ENCODE data around the gene OR8U1. TPM values are rescaled to one million over a fixed set of nuclear protein-coding genes. Genes with fewer than 3 reads are reported as not detected.

Gene OR8U1
- total and polyA plus RNA-seq, 11 donors: not detected

Other genes starting within 250 kb of the OR8U1 start
- gene OR8J3, start 235.4 kb upstream of the OR8U1 start, total RNA-seq: not detected
- not detected for gene OR8J3, start 235.4 kb upstream of the OR8U1 start, polyA plus RNA-seq
- gene OR8K5, start 215.3 kb upstream of the OR8U1 start, total RNA-seq: not detected
- not detected for gene OR8K5, start 215.3 kb upstream of the OR8U1 start, polyA plus RNA-seq
- gene OR5J2, start 199.0 kb upstream of the OR8U1 start, total RNA-seq: not detected
- not detected for gene OR5J2, start 199.0 kb upstream of the OR8U1 start, polyA plus RNA-seq
- not detected for gene OR5T2, start 141.4 kb upstream of the OR8U1 start, total RNA-seq
- not detected for gene OR5T2, start 141.4 kb upstream of the OR8U1 start, polyA plus RNA-seq
- not detected for gene OR5T3, start 123.4 kb upstream of the OR8U1 start, total RNA-seq
- not detected for gene OR5T3, start 123.4 kb upstream of the OR8U1 start, polyA plus RNA-seq
- gene OR5T1, start 101.5 kb upstream of the OR8U1 start, total RNA-seq: not detected
- gene OR5T1, start 101.5 kb upstream of the OR8U1 start, polyA plus RNA-seq: not detected
- gene OR8H1, start 83.4 kb upstream of the OR8U1 start, total RNA-seq: not detected
- gene OR8H1, start 83.4 kb upstream of the OR8U1 start, polyA plus RNA-seq: not detected
- gene OR8K3, start 60.5 kb upstream of the OR8U1 start, total RNA-seq: not detected
- not detected for gene OR8K3, start 60.5 kb upstream of the OR8U1 start, polyA plus RNA-seq
- not detected for gene OR8K1, start 29.6 kb upstream of the OR8U1 start, total RNA-seq
- not detected for gene OR8K1, start 29.6 kb upstream of the OR8U1 start, polyA plus RNA-seq
- gene OR8J1, start 21.3 kb upstream of the OR8U1 start, total RNA-seq: not detected
- not detected for gene OR8J1, start 21.3 kb upstream of the OR8U1 start, polyA plus RNA-seq
- gene OR5AL1, start 37.1 kb downstream of the OR8U1 start, total RNA-seq: not detected
- not detected for gene OR5AL1, start 37.1 kb downstream of the OR8U1 start, polyA plus RNA-seq
- not detected for gene OR5M3, start 97.7 kb downstream of the OR8U1 start, total RNA-seq
- gene OR5M3, start 97.7 kb downstream of the OR8U1 start, polyA plus RNA-seq: not detected
- gene OR5M8, start 115.7 kb downstream of the OR8U1 start, total RNA-seq: not detected
- not detected for gene OR5M8, start 115.7 kb downstream of the OR8U1 start, polyA plus RNA-seq
- not detected for gene OR5M11, start 167.6 kb downstream of the OR8U1 start, total RNA-seq
- not detected for gene OR5M11, start 167.6 kb downstream of the OR8U1 start, polyA plus RNA-seq
- gene OR5M10, start 202.1 kb downstream of the OR8U1 start, total RNA-seq: not detected
- not detected for gene OR5M10, start 202.1 kb downstream of the OR8U1 start, polyA plus RNA-seq
- not detected for gene OR5M1, start 239.2 kb downstream of the OR8U1 start, total RNA-seq
- not detected for gene OR5M1, start 239.2 kb downstream of the OR8U1 start, polyA plus RNA-seq